ENCODE measurements around the gene SH3TC2.

- TF ChIP-seq, protein P1, sequence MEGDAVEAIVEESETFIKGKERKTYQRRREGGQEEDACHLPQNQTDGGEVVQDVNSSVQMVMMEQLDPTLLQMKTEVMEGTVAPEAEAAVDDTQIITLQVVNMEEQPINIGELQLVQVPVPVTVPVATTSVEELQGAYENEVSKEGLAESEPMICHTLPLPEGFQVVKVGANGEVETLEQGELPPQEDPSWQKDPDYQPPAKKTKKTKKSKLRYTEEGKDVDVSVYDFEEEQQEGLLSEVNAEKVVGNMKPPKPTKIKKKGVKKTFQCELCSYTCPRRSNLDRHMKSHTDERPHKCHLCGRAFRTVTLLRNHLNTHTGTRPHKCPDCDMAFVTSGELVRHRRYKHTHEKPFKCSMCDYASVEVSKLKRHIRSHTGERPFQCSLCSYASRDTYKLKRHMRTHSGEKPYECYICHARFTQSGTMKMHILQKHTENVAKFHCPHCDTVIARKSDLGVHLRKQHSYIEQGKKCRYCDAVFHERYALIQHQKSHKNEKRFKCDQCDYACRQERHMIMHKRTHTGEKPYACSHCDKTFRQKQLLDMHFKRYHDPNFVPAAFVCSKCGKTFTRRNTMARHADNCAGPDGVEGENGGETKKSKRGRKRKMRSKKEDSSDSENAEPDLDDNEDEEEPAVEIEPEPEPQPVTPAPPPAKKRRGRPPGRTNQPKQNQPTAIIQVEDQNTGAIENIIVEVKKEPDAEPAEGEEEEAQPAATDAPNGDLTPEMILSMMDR (IDR thresholded peaks at IDR 0.05): no peak
- no peak for TF ChIP-seq EP300 (IDR thresholded peaks at IDR 0.05)
Observed at GRCh38 chr5:148990817-148991216, 72.0 kb downstream of the SH3TC2 start.
